GM18858 (cell line): ENCODE measurements around the gene SLC26A4.

Experiments used
- ATAC-seq: cut with Tn5 transposase; IDR thresholded peaks from one replicate; pipeline ENCODE4 v1.9.1; 2021; ENCODE audit not compliant: unreplicated experiment

SLC26A4 gene

DNA sequence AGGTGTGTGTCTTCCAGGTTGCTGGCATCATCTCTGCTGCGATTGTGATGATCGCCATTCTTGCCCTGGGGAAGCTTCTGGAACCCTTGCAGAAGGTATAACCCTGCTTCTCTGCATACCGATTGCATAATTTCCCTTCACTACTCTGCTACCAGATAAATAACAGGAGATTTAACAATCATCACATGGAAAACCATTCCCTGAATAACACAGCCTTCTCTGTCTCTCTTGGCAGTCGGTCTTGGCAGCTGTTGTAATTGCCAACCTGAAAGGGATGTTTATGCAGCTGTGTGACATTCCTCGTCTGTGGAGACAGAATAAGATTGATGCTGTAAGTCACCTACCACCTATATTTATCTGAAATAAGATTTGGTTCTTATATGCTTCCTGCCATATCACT, 33.8 kb downstream of the SLC26A4 start:
- no peak for ATAC-seq

DNA sequence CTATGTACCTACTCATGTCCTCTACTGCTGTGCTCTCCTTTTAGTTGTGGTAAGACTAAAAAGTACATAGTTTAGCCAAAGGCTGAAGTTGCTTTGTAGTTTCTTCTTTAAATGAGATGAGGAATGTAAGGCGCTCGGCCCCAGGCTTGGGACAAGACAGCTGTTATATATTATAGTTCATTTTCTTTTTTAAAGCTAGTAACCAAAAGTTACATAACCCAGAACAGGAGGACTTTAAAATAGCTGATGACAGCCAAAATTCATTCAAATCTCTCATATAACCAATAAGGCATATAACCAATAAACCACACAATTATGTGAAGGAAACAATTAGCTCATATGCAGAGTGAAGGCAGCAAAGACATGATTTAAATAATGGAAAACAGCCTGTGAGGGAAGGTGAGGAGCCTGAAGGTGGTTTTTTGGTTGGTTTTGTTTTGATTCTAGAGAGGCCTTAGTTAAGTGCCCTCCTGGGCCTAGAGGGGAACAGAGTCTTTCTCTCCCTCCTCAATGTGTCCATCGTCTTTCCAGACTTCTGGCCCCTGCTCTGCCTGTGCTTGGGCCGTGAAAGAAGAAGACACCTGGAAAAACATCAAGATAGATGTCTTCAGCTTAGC, 35.8 kb downstream of the SLC26A4 start:
- no peak for ATAC-seq

DNA sequence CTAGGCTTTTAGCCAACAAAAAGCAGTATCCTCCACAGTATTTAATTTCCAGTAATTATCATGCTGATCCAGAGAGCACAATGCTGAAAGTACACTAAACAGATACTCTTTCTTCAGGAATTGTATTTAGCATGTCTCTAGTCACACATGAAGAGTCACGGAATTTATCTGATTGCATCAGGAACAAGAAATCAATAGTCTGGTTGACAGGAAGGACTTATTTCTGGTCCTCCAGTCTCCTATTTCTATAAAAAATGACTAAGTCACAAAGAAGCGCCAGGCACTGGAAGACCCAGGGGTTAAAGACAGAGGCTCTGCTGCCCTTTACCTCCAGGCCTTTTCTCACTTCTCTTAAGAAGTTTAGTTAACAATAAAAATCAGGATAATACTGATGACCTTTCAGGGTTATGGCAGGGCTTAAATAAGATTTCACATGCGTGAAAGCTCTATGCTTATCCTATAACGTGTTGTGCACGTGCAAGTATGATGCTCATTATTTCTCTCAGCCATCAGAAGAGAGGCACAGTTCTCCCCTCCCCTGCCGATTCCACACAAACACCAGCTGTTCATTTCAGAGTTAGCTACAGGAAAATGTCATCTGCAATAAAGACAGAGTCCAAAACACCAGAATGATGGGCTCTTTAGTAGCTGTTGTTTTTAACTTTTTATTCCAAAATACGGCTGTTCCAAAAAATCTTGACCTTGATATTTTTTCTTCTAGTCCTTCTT, 36.9 kb downstream of the SLC26A4 start:
- no peak for ATAC-seq

DNA sequence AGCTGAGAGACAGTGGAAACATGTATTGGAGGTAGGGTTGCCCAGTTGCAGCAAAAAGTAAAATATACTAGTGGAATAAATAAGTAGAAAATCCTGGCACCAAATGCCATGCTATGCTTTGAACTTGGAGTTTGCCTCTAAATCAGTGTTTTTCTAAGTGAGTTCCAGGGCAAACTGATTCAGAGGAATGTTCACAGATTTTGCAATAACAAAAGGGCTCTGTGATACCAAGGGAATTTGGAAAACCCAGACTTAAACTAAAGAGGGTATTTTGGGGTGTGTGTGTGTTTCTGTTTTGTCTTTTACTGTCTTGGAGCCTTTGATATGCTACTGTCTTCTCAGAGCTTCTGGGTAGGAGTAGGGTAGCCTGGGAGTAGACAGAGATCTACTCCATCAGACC, 39.9 kb downstream of the SLC26A4 start:
- ATAC-seq: no peak

DNA sequence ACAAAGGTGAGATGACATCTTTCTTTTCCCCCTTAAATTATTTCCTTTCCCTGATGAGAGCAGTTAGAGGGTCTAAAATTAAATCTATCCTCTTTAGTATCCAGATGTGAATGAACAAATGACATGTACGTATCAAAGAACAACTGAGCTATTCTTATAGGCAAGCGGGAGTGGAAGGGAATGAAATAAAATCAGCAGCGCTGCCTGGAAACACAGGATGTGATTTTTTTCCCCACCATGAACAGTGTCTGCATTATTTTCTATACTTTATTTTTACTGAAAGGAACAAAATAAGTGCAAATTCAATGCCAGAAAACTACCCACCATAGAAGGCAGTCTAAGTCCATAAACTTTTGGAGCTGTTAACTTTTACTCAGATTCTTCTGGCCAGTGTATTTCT, 40.6 kb downstream of the SLC26A4 start:
- no peak for ATAC-seq

DNA sequence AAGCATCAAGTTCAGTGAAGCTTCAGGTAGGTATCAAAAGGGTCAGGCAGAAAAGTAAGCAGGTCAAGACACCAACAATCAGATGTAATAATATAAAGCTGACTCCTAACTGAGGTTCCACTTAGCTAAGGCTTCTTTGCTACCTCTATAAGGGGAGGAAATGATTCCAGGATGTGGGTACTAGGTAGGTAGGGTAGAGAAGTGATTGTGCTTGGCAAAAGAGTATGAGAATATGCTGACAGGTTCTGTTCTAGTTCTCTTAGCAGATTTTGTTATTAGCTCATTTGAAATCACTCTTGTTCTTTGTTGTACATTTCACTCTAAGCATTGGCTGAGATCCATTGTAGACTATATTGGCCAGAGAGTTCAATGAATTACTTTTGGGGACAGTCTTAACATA, 42.6 kb downstream of the SLC26A4 start:
- no peak for ATAC-seq

DNA sequence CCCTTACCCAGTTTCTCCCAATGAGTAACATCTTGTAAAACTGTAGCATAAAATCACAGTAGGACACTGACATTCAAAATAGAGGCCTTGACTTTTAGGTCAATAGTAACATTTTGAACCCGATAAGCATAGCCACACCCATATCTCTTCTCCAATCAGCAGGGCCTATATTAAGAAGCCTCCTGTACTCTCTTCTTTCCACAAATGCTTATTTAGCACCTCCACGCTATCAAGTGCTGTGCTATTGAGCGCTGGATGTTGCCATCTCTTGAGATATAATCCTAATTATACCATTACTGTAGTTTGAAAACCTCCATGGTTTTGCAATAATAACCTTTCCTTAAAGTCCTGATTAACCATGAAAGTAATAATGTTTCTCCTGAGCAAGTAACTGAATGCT, 43.2 kb downstream of the SLC26A4 start:
- no peak for ATAC-seq

DNA sequence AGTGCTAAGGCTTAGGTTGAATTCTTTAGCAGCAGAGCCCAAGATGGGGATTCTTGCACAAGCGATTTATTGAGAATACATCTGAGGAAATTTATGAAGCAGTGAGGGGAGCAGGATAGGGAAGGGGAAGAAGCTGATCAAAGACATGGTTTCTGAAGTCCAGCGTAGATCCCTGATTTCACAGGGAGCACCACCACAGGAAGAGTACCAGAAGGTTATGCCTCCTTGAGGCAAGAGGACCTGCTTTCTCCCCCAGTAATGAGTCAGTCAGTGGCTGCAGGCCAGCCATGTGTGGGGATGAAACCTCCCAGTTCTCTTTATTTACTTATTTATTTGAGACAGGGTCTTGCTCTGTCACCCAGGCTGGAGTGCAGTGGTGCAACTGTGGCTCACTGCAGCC, 48.3 kb downstream of the SLC26A4 start:
- no peak for ATAC-seq

DNA sequence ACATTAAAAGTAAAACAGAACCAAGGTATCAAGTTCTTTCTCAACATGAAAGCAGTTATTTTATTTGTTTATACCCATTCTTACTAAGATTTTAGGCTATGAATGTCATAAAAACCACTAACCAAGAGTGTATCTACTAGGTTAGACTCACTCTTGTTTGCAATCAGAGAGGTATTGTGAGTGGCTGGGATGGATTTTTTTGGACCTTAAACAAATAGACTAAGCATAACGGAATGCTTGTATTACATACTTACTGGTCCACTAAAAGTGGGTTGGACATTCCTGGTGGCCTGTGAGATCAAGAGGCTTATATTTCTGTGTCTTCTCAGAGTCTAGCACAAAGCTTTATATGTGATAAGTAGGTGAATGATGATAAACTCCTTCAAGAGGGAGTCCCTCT, 50.7 kb downstream of the SLC26A4 start:
- no peak for ATAC-seq

DNA sequence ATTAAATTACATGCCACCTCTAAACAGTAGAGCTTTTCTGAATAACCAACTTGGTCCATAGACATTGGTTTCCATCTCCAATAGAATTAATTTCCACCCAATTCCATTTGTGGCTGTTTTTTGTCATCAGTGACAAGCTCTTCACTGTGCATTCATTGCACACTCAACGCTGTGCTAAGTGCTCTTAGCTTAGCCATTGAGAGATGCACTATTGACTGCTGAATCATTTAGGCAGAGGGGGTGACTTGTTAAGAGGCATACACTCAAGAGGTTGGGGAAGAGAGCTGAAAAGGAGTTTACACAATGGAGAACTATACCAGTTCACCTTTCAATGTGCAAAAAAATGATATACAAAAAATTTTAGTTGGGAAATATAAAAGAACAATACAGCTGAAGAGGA, 51.4 kb downstream of the SLC26A4 start:
- ATAC-seq: no peak

DNA sequence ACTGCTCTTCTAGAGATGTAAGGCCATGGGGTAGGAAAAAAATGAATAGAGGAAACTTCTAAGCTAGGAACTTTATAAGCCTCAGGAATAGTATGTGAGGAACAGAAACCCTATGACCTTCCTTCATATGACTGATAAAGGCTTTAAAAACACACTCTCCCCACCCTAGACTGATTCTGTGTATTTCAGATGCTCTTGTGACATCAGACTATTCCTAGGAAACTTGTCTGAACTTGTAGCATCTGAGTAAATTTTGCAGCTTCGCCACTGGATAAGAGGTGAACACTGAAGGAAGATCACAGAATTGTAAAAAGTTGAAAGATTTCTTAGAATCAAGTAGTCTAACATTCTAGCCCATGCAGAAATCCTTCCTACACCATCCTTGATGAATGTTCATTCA, 52.3 kb downstream of the SLC26A4 start:
- ATAC-seq: no peak

DNA sequence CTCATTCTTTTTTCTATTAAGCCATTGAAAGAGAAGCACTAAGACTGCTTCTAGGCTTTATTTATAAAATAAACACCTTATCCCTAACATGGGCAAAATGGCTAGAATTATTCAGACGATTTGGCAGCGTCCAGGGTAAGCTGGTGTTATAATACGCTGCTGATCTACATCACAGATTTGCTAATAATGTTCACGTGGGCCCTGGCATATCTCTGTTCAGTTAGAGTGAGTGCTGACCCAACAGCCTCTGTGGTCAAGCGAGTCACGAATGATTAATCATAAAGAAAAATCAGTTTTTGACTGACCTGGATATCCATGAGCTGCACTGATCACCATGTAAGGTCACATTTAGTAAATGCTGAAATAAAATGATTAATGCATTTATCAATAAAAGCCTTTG, 54.9 kb downstream of the SLC26A4 start:
- no peak for ATAC-seq

DNA sequence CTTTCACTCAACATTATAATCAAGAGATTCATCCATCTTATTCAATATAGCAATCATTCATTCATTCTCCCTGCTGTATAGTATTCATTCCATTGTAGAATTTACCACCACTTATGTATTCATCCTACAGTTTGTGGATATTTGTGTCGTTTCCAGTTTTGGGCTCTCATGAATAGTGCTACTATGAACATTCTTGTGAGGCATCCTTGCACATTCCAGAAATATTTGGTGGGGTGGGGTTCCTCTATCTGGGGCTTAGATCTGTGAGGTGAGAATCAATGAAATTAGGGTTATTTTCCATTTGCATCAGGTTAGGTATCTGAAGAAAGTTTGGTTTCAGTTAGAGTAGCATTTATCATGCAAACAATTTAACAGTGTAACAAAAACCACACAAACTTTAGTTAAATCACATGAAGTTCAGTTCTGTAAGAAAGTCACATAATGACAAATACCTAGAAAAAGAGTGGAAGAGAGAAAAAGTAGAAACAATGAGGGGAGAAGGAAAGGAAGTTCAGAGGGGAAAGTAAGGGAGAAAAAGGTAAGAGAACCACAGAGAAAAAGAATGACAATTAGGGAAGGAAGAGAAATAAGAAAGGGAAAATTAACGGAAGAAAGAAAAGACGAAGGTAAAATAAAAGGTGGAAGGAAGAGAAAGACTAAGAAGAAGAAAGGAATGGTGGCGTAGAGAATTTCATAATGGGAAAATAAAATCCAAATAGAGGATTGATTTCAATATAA, 58.0 kb downstream of the SLC26A4 start:
- ATAC-seq: no peak

DNA sequence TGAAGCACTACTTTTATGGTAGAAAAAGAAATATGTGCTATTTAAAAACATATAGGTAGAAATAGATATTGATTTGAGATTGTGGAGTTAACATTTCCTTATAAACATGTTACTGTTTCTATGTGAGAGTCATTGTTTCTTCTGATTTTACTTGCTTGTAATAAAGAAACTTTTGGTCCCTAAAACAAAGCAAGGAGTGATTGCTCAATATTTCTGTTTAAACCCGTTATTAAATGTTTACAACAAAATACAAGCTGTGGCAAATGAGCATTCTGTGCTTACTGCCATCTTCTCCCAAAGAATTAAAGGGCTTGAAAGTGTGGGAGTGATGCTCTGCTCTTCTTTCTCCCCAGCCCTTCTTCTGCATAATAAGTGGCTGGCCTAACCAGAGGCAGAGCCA, 60.7 kb downstream of the SLC26A4 start:
- ATAC-seq: no peak

DNA sequence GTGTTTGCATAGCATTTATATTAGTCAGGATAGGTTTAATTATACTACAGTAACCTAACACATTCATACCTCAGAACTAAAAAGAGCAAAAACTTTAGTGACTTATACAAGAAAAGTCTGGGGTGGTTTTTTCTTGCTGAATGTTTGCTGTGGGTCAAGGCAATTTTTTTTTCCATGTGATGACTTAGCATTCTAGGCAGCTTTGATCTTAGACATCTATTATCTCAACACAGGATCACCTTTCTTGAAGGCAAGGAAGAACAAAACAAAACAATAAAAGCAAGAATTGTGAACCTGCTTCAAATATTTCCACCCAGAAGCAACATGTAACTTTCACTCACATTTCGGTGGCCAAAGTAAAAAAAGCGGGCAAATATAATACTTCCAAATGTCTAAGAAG, 62.6 kb downstream of the SLC26A4 start:
- no peak for ATAC-seq

DNA sequence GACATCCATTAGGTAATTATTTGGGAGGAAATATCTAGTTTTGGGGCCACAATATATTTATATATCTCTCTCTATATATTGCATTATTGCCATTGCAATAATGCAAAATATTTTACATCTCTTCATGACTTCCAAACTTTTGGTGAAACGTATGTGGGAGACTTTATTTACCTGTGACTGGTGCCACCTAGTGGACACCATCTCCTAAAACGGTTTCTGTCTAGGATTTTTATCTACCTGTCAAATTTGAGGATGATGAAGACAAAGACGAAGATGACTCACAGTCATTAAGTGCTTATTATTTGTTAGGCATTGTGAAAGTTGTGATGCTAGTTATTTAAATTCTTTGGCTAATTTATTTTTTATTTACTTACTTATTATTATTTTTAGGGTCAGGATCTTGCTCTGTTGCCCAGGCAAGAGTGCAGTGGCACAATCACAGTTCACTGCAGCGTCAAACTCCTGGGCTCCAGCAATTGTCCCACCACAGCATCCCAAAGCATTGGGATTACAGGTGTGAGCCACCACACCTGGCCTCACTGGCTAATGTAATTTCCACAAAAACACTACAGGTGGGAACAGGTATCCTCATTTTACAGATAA, 64.6 kb downstream of the SLC26A4 start:
- no peak for ATAC-seq

DNA sequence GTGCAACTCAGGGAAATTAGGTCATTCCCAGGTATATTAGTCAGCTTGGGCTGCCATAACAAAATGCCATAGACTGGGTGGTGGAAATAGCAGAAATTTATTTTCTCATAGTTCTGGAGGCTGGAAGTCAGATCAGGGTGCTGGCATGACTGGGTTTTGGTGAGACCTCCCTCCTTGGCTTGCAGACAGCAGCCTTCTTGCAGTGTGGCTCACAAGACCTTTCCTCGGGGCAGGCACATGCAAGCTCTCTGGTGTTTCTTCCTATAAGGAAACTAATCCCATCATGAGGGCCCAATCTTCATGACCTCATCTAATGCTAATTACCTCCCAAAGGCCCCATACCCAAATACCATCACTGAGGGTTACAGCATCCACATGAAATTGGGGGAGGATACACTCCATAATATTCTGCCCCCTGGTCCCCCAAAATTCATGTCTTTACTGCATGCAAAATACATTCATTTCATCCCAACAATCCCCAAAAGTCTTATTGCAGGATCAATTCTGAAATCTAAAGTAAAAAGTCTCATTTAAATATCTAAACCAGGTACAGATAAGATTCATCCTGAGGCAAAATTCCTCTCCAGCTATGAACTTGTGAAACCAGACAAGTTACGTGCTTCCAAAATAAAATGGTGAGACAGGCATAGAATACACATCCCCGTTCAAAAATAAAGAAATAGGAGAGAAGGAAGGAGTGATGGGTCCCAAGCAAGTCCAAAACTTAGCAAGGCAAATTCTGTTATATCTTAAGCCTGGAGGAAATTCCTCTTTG, 65.9 kb downstream of the SLC26A4 start:
- no peak for ATAC-seq

DNA sequence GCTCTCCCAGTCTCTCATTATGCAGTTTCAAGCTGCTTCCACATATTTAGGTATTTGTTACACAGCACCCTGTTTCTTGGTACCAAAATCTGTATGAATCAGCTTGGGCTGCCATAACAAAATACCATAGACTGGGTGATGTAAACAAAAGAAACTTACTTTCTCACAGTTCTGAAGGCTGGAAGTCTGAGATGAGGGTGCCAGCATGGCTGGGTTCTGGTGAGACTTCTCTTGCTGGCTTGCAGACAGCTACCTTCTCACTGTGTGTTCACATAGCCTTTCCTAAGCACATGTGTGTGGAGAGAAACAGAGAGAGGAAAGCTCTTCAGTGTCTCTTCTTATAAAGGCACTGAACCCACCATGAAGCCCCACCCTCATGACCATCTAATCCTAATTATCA, 67.6 kb downstream of the SLC26A4 start:
- no peak for ATAC-seq

DNA sequence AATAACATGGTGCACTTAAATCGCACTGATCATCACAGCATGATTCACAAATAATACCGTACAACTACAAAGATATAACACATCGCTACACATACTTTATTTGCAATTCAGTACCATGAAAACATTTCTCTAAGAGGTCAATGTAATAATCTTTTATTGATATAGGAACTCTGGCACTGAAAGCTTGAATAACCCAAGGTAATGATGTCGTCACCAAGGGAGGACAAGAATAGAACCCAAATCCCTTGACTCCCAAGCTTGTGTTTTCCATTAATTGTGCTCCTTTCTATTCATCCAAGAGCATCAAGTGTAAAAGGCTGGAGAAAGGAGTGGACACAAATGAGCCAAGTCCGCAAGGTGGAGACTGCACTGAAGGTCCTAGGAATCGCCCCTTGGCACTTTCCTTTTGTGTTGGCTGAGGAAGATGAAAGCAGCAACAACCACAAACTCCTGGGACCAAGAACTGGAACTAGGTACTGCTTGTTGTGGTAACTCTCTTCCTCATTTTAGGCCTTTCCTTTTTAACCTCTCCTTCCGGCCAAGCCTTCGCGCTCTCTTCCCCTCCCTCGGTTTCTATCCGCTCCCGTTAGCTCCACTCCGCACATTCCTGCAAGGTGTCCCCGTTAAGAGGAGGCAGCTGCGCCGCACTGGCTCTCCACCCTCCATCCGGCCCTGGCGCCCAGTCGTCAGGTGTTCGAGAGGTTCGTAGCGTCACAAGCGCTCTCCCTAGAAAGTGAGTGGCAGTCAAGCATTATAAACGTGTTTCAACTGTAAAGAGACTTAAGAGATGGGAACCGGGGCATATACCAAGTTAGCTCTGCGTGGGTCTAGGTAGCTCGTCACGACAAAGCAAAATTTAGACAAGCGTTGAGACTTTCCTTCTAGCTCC, 82.3 kb downstream of the SLC26A4 start:
- peak; percentile 30 for ATAC-seq
